HL-60 (cell line): ENCODE results near the gene CCDC154.

Experiments
- DNase-seq, 2 experiments: peaks; one replicate each; pipeline ENCODE4 v3.0.0-alpha.2; 2010 to 2020; ENCODE audit warnings: low read depth in 1 of 2, low spot score in 1 of 2
- H3K27ac ChIP-seq: fragments of 250-450 bp; sonication (Bioruptor Pico); replicated peaks from 2 replicates; pipeline ENCODE4 v1.5.1; 2020; ENCODE audit warnings: mild to moderate bottlenecking, moderate library complexity
- H3K27me3 ChIP-seq: fragments of 250-450 bp; sonication (Bioruptor Pico); 2 replicates; pipeline ENCODE4 v1.5.1; 2021; ENCODE audit warnings: mild to moderate bottlenecking, moderate library complexity; ENCODE audit not compliant: insufficient read depth, poor library complexity, severe bottlenecking
- H3K4me3 ChIP-seq: replicated peaks from 2 replicates; pipeline ENCODE4 v1.5.1; 2011; ENCODE audit warnings: mild to moderate bottlenecking, control low read depth, low read length; ENCODE audit not compliant: insufficient read depth
- CTCF ChIP-seq: IDR thresholded peaks from one replicate; pipeline ENCODE4 v1.5.1; 2011; ENCODE audit warnings: low read length, control low read depth, inconsistent platforms; ENCODE audit not compliant: insufficient read depth
- GABPA ChIP-seq: IDR thresholded peaks from 2 replicates; pipeline ENCODE4 v1.6.1; 2012; ENCODE audit warnings: low read depth
- POLR2AphosphoS5 ChIP-seq: IDR thresholded peaks from 2 replicates; pipeline ENCODE4 v1.6.1; 2012; ENCODE audit warnings: low read depth
- SPI1 ChIP-seq: IDR thresholded peaks from 2 replicates; pipeline ENCODE4 v1.6.1; 2012; ENCODE audit warnings: low read depth, mild to moderate bottlenecking, borderline replicate concordance
- TF ChIP-seq, protein P1 (sequence below): IDR thresholded peaks from 2 replicates; pipeline ENCODE4 v1.6.1; 2012; ENCODE audit warnings: low read depth; ENCODE audit not compliant: insufficient replicate concordance

The CCDC154 gene

GRCh38 chr16:1447965-1448364, 3.6 kb upstream of the CCDC154 start:
- no peaks in the 10 kb centered on the region for H3K27me3 ChIP-seq
- TF ChIP-seq CTCF (no peak), SPI1 (no peak), POLR2AphosphoS5 (no peak), GABPA (no peak)
- TF ChIP-seq, protein P1, sequence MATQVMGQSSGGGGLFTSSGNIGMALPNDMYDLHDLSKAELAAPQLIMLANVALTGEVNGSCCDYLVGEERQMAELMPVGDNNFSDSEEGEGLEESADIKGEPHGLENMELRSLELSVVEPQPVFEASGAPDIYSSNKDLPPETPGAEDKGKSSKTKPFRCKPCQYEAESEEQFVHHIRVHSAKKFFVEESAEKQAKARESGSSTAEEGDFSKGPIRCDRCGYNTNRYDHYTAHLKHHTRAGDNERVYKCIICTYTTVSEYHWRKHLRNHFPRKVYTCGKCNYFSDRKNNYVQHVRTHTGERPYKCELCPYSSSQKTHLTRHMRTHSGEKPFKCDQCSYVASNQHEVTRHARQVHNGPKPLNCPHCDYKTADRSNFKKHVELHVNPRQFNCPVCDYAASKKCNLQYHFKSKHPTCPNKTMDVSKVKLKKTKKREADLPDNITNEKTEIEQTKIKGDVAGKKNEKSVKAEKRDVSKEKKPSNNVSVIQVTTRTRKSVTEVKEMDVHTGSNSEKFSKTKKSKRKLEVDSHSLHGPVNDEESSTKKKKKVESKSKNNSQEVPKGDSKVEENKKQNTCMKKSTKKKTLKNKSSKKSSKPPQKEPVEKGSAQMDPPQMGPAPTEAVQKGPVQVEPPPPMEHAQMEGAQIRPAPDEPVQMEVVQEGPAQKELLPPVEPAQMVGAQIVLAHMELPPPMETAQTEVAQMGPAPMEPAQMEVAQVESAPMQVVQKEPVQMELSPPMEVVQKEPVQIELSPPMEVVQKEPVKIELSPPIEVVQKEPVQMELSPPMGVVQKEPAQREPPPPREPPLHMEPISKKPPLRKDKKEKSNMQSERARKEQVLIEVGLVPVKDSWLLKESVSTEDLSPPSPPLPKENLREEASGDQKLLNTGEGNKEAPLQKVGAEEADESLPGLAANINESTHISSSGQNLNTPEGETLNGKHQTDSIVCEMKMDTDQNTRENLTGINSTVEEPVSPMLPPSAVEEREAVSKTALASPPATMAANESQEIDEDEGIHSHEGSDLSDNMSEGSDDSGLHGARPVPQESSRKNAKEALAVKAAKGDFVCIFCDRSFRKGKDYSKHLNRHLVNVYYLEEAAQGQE, result no peak
- no peak for DNase-seq
- H3K27ac ChIP-seq, result no peak overlapping the region
- H3K4me3 ChIP-seq, result no peak overlapping the region

- TF ChIP-seq, protein P1, result no peak
- TF ChIP-seq CTCF (no peak), SPI1 (no peak), POLR2AphosphoS5 (no peak; the same call in 1 of the 2 replicates), GABPA (no peak)
- no peak overlapping the region for H3K27ac ChIP-seq
- H3K27me3 ChIP-seq, result no peaks in the 10 kb centered on the region
- no peak for DNase-seq
- no peak overlapping the region for H3K4me3 ChIP-seq
These were observed 2.1 kb upstream of the CCDC154 start for GRCh38 chr16:1446296-1447080.

- no peak overlapping the region for H3K27ac ChIP-seq
- DNase-seq, result no peak
These were observed 1.3 kb upstream of the CCDC154 start for GRCh38 chr16:1445518-1446203.

More at GRCh38 chr16:1445518-1446203, 1.3 kb upstream of the CCDC154 start:
- Histone ChIP-seq H3K4me3 (no peak overlapping the region), H3K27me3 (no peaks in the 10 kb centered on the region)
- no peak for TF ChIP-seq CTCF
- TF ChIP-seq GABPA, result no peak
- TF ChIP-seq SPI1, result no peak
- TF ChIP-seq, protein P1, result no peak
- TF ChIP-seq POLR2AphosphoS5, result no peak; the same call in 1 of the 2 replicates
